Measurements from ENCODE around the gene ZNF581.

Gene ZNF581

DNA sequence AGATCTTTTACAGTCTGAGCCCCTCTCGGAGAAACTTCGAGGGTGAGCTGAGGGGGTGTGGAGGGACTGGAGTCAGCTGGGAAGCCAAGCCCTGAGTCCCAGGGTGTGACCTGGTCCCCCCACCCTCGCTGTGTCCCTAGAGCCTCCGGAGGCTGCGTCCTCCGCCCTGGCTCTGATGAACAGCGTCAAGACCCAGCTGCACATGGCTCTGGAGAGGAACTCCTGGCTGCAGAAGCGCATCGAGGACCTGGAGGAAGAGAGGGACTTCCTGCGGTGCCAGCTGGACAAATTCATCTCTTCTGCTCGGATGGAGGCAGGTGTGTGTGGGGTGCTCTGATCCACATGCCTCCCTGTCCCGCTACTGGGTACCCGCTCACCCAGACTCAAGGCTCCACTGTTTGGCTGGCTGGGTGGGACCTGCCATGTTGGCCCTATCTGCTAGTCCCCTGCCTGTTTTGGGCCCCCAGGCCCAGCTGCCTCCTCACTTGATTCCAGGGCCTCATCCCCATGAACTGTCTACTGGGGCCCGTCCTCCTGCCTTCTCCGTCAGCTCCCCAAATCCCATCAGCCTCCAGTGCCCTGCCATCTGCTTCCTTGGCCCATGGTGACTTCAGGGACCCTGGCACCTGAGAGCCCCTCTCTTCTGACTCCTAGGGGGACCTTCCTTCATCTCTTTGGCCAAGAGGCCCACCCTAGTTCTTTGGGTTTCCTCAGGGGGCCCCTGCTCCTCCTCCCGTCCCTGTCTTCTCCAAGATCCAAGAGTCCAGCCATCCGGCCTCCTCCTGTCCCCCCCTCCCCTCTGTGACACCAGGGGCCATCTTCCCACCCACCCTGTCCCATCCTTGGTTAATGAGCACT lies 6.0 kb downstream of the ZNF581 start:
- Mint-ChIP-seq H3K4me3 (peak overlapping the region; percentile 69), H3K4me1 (peaks cover 30% of the 10 kb centered on the region), H3K36me3 (ENCODE audit: insufficient read depth) (peaks cover 24% of the 10 kb centered on the region), H3K9me3 (no peaks in the 10 kb centered on the region), H3K27me3 (peaks cover 15% of the 10 kb centered on the region), H3K27ac (ENCODE audit: low read depth) (peak overlapping the region; percentile 32)
- ATAC-seq (replicated peaks; ENCODE audit: extremely low read depth, poor library complexity, severe bottlenecking) = no peak
- DNase-seq (ENCODE audit: low spot score in 2 of 2) = no peak

DNA sequence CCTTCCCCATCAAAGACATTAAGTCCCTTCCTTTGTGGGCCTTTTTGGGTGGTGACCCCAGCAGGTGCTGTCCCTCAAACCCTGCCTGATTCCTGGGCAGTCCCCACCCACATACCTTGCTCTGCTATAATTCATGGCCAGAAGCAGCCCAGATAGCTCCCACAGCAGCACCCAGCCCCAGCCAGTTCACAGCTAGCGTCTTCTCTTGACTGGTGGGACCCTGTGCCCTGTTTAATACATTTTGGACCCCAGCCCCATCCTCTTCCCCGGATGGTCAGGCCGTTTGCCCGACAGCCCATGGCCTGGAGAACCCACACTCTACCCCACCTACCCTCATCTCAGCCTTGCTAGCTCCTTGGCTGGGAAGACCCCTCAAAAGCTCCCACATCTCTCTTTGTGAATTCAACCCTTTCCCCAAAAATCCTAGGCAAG lies 6.7 kb downstream of the ZNF581 start:
- peaks cover 26% of the 10 kb centered on the region for H3K36me3 Mint-ChIP-seq (ENCODE audit: insufficient read depth)
- ATAC-seq (replicated peaks; ENCODE audit: extremely low read depth, poor library complexity, severe bottlenecking) (no peak), DNase-seq (ENCODE audit: low spot score in 2 of 2) (no peak)
- peaks cover 15% of the 10 kb centered on the region for H3K27me3 Mint-ChIP-seq
- H3K4me3 Mint-ChIP-seq = peak overlapping the region; percentile 57
- no peak overlapping the region for H3K27ac Mint-ChIP-seq (ENCODE audit: low read depth)
- no peaks in the 10 kb centered on the region for H3K9me3 Mint-ChIP-seq
- peaks cover 32% of the 10 kb centered on the region for H3K4me1 Mint-ChIP-seq

DNA sequence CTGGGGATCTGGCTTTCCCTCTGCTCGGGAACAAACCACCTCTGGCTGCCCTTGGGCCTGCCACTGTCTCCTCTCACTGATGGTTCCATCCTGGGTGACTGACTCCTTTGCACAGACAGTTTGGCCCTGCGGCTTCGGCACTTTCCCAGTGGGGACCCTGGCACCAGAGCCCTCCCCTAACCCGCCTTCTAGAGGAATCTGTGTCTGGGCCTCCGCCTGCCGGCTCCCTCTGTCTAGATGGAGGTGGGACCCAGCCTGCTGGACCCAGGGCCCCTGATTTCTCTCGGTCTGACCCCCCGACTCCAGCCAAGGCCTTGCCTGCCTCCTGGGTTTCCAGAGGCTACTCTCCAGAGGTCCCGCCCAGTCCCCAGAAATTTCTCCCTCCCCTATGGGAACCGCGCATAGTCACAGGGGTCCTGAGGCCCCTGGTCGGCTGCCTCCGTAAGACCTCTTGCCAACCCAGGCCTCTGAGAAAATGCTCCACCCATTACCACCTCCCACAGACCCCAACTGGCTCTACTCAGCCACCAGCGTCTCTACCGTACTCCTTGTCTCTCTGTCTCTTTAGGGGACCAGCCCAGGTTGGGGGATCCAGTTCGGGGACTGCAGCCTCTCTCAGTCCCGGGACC lies 7.3 kb downstream of the ZNF581 start:
- Mint-ChIP-seq H3K36me3 (ENCODE audit: insufficient read depth) (peaks cover 25% of the 10 kb centered on the region), H3K9me3 (no peaks in the 10 kb centered on the region), H3K4me3 (no peak overlapping the region), H3K27me3 (peaks cover 15% of the 10 kb centered on the region), H3K27ac (ENCODE audit: low read depth) (no peak overlapping the region), H3K4me1 (peaks cover 36% of the 10 kb centered on the region)
- no peak for DNase-seq (ENCODE audit: low spot score in 2 of 2)
- ATAC-seq (replicated peaks; ENCODE audit: extremely low read depth, poor library complexity, severe bottlenecking) = no peak

DNA sequence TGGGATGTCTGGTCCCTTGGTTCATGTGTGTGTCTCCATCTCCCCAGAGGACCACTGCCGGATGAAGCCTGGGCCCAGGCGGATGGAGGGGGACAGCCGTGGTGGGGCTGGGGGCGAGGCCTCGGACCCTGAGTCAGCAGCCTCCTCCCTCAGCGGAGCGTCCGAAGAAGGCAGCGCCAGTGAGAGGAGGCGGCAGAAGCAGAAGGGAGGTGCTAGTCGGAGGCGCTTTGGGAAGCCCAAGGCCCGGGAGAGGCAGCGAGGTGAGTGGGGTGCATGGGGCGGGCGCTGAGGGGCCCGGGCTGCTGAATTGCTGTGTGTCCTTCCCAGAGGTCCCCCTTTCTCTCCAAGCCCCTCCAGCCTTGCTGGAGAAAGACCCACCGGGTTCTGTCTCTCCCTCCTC lies 7.8 kb downstream of the ZNF581 start:
- peaks cover 15% of the 10 kb centered on the region for H3K27me3 Mint-ChIP-seq
- peaks cover 41% of the 10 kb centered on the region for H3K4me1 Mint-ChIP-seq
- no peak overlapping the region for H3K27ac Mint-ChIP-seq (ENCODE audit: low read depth)
- ATAC-seq (replicated peaks; ENCODE audit: extremely low read depth, poor library complexity, severe bottlenecking) (no peak), DNase-seq (ENCODE audit: low spot score in 2 of 2) (no peak)
- H3K9me3 Mint-ChIP-seq = no peaks in the 10 kb centered on the region
- H3K4me3 Mint-ChIP-seq = no peak overlapping the region
- H3K36me3 Mint-ChIP-seq (ENCODE audit: insufficient read depth) = peaks cover 25% of the 10 kb centered on the region

DNA sequence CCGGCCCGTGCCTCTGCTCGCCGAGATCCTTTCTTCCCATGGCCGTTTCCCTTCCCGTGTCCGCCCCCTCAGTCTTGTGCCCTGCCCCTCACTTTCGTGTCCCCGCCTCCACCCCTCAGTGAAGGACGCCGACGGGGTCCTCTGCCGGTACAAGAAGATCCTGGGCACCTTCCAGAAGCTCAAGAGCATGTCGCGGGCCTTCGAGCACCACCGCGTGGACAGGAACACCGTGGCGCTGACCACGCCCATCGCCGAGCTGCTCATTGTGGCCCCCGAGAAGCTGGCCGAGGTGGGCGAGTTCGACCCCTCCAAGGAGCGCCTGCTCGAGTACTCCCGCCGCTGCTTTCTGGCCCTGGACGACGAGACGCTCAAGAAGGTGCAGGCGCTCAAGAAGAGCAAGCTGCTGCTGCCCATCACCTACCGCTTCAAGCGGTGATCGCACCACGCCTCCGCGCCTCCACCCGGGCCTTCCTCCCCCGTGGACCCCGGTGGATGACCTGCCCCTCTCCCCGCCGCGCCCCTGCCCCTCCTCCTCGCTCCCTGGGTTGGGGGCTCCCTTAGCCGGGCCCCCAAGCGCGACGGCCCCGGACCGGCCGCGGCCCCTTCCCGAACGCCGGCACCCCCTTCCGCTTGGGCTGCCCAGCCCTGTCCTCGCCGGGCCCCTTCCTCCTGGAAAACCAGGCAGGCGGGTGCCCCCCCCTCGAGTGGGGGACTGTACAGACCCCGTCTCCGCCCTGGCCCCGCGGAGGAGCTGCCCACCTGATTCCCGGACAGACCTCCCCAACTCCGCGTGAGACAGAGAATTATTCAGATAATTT lies 9.1 kb downstream of the ZNF581 start:
- Mint-ChIP-seq H3K27ac (ENCODE audit: low read depth) (no peak overlapping the region), H3K9me3 (no peaks in the 10 kb centered on the region), H3K27me3 (peaks cover 15% of the 10 kb centered on the region), H3K4me3 (peak overlapping the region; percentile 95), H3K36me3 (ENCODE audit: insufficient read depth) (peaks cover 25% of the 10 kb centered on the region), H3K4me1 (peaks cover 44% of the 10 kb centered on the region)
- ATAC-seq (replicated peaks; ENCODE audit: extremely low read depth, poor library complexity, severe bottlenecking) = no peak
- no peak for DNase-seq (ENCODE audit: low spot score in 2 of 2)

DNA sequence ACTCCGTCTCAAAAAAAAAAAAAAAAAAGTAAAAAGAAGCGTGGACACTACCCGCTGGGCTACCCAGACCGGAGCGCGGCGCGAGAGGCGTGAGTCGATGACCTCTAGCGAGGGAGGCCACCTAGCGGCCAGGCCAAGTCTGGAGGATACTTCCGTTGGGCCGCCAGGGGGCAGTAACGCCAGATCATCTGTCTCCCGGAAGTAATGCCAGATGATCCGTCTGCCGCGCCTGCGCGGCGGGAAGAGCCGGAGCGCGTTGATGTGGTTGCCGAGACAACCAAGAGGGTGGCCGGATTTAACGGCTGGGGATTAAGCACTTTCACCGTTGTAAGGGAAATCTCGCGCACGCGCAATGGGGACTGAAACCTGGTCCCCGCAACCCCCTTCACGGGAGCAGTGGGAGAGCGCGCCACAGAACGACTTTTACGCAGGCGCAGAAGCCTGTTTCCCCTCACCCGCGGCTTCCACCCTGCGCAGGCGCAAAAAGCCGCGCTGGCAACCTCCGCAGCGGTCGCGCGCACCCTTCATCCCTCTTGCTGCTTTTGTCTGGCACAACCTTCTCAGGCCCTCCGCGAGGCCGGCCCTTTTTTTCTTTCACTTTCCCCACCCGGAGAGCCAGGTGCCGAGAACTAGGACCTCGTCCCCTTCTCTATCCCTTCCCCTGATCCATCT lies 10.3 kb downstream of the ZNF581 start:
- peak overlapping the region; percentile 95 for H3K4me3 Mint-ChIP-seq
- DNase-seq (ENCODE audit: low spot score in 2 of 2) (peak; percentile 98 to 99), ATAC-seq (replicated peaks; ENCODE audit: extremely low read depth, poor library complexity, severe bottlenecking) (peak; percentile 63)
- H3K9me3 Mint-ChIP-seq = no peaks in the 10 kb centered on the region
- H3K27ac Mint-ChIP-seq (ENCODE audit: low read depth) = peak overlapping the region; percentile 100
- peaks cover 14% of the 10 kb centered on the region for H3K27me3 Mint-ChIP-seq
- H3K4me1 Mint-ChIP-seq = peaks cover 44% of the 10 kb centered on the region
- peaks cover 24% of the 10 kb centered on the region for H3K36me3 Mint-ChIP-seq (ENCODE audit: insufficient read depth)

DNA sequence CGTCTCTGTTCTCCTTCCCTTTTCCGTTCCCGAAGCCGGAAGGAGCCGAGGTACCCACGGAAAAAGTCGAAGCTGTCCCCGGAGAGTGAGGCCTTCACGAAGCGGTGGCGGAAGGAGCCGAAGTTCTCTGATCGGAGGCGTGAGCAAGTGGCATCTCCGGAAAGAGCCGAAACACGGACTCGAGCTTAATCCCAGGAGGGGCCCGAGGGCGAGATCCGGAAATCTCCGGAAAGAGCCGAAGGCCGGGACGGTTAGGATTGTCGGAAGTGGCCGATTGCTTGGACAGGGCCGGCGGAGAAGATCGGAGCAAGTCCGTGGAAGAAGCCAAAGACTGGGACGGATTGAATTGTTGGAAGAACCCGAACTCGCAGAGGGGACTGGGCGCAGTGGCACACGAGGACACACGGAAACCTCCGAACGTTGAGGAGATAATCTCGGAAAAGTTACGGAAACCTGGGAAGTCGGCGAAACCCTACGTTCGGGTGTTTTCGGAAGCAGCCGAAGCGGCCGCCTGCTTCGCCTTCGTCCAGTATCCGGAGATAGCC lies 10.9 kb downstream of the ZNF581 start:
- no peaks in the 10 kb centered on the region for H3K9me3 Mint-ChIP-seq
- H3K36me3 Mint-ChIP-seq (ENCODE audit: insufficient read depth) = peaks cover 28% of the 10 kb centered on the region
- H3K4me1 Mint-ChIP-seq = peaks cover 45% of the 10 kb centered on the region
- peak; percentile 76 for ATAC-seq (replicated peaks; ENCODE audit: extremely low read depth, poor library complexity, severe bottlenecking)
- H3K4me3 Mint-ChIP-seq = peak overlapping the region; percentile 95
- peak; percentile 98 to 99 for DNase-seq (ENCODE audit: low spot score in 2 of 2)
- peak overlapping the region; percentile 100 for H3K27ac Mint-ChIP-seq (ENCODE audit: low read depth)
- peaks cover 7% of the 10 kb centered on the region for H3K27me3 Mint-ChIP-seq

DNA sequence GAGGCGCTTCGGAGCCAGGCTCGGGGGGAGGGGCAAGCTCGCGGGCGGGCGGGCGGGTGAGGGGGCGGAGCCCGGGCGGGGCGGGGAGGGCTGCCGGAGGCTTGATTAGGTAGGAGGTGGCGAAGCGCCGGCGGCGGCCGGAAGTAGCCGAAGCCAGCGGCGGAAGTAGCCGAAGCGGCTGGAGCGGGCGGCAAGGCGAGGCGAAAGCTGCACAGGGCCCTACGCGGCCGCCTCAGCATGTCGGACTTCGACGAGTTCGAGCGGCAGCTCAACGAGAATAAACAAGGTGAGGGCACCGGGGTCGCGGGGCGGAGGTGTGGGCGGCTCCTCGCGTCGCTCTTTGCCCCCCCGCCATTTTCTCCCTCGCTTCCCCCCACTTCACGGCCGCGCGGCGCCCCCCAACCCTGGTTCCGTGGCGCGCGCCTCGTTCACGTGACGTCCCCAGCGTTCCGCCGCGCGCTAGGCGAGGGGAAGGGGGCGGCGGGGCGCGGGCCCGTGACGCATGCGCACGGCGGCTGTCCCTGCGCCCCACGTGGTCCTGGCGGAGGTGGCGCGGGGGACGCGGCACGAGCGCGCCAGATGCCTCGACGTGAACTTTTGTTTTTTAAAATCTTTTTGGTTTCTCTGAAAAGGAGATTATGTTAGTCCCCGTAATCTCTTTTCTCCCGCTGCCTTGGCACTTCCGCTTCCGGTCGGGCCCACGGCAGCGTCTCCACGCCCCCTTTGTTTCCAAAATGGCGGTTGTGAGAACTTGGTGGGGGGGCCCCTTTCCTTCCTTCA lies 11.6 kb downstream of the ZNF581 start, which contains the start of gene U2AF2:
TSS of gene U2AF2 (plus strand) at position 168 of the 780 bp plus-strand sequence. CDS start at position 238, 70 bp downstream.
- peaks cover 30% of the 10 kb centered on the region for H3K36me3 Mint-ChIP-seq (ENCODE audit: insufficient read depth)
- DNase-seq (ENCODE audit: low spot score in 2 of 2) (peak; percentile 92 to 95), ATAC-seq (replicated peaks; ENCODE audit: extremely low read depth, poor library complexity, severe bottlenecking) (peak; percentile 45)
- H3K9me3 Mint-ChIP-seq = no peaks in the 10 kb centered on the region
- peak within 1 kb of the TSS; percentile 100 for H3K27ac Mint-ChIP-seq (ENCODE audit: low read depth)
- peaks cover 45% of the 10 kb centered on the region for H3K4me1 Mint-ChIP-seq
- peaks cover under 1% of the 10 kb centered on the region for H3K27me3 Mint-ChIP-seq
- peak within 1 kb of the TSS; percentile 95 for H3K4me3 Mint-ChIP-seq

DNA sequence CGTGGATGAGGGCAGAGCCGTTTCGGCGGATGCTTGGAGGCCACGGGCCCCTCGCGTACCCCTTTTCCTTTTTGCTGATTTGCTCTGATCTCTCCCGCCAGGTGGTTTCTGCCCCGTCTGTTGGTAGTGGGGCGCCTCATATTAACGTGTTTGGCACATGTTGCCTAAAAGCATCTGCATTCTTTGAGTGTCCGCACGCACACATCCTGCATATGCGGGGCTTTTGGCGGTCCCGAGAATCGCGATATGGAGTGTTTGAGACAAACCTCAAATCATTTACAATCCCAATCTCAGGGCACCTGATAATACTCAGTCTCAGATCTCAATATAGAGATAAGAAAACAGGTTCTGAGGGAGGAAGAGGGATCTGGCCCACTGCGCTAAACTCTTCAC lies 12.2 kb downstream of the ZNF581 start:
- Mint-ChIP-seq H3K4me1 (peaks cover 45% of the 10 kb centered on the region), H3K9me3 (no peaks in the 10 kb centered on the region), H3K4me3 (peak overlapping the region; percentile 95), H3K36me3 (ENCODE audit: insufficient read depth) (peaks cover 35% of the 10 kb centered on the region), H3K27ac (ENCODE audit: low read depth) (peak overlapping the region; percentile 100), H3K27me3 (no peaks in the 10 kb centered on the region)
- DNase-seq (ENCODE audit: low spot score in 2 of 2) (no peak), ATAC-seq (replicated peaks; ENCODE audit: extremely low read depth, poor library complexity, severe bottlenecking) (no peak)

DNA sequence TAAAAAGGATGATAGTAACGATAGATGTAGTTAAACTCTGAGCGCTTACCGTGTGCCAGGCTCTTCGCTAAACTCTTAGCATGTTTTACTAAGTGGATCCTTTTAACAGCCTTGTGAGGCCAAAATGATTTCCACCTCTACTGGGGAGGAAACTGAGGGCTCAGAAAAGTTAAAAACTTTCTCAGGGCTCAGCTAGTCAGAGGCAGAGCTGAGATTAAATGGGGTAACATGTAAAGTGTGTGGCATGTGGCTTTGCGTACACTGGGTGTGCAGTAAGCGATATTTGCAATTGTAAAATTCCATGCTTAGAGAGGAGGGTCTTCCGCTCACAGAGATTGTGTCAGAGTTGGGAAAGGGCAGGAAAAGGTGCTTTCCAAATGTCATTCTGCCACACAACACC lies 13.1 kb downstream of the ZNF581 start:
- Mint-ChIP-seq H3K4me3 (peak overlapping the region; percentile 95), H3K4me1 (peaks cover 45% of the 10 kb centered on the region), H3K27ac (ENCODE audit: low read depth) (peak overlapping the region; percentile 100), H3K36me3 (ENCODE audit: insufficient read depth) (peaks cover 41% of the 10 kb centered on the region), H3K27me3 (no peaks in the 10 kb centered on the region), H3K9me3 (no peaks in the 10 kb centered on the region)
- no peak for ATAC-seq (replicated peaks; ENCODE audit: extremely low read depth, poor library complexity, severe bottlenecking)
- no peak for DNase-seq (ENCODE audit: low spot score in 2 of 2)

DNA sequence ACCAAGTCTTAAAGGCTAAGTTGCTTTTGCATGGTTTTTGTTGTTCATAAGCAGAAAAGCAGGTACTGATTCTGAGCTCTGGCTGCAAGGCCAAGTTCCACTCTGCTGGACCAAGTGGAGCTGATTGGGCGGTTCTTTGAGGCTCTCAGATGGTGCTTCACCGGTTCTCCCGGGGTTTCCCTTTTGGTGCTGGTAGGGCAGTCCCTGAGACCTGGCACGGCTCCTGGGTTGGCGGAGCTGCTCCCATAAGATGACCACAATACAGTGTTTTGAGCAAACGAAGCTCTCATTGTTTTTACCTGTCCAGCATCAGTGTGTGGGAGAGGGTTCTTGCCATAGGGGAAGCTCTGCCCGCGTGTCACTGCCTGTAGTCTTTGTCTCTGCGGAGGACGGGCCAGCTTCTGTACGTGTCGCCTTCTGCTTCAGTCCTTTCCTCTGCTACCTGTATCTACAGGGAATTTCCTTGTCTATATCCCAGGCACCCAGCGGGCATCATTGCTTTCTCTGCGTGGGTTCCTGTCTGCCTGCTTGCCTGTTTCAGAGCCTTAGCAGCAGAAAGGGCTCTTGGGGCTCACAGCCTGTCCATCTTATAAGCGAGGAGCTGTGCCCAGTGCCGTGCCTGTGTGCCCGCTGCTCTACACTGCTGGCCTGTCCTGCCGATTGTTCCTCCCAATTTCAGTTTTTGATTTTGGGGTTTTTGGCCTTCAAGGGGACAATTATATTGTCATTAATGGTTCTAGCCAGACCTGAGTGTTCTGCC lies 13.7 kb downstream of the ZNF581 start:
- H3K36me3 Mint-ChIP-seq (ENCODE audit: insufficient read depth) = peaks cover 46% of the 10 kb centered on the region
- peak overlapping the region; percentile 95 for H3K4me3 Mint-ChIP-seq
- H3K27ac Mint-ChIP-seq (ENCODE audit: low read depth) = peak overlapping the region; percentile 100
- ATAC-seq (replicated peaks; ENCODE audit: extremely low read depth, poor library complexity, severe bottlenecking) (no peak), DNase-seq (ENCODE audit: low spot score in 2 of 2) (no peak)
- H3K4me1 Mint-ChIP-seq = peaks cover 51% of the 10 kb centered on the region
- H3K27me3 Mint-ChIP-seq = no peaks in the 10 kb centered on the region
- H3K9me3 Mint-ChIP-seq = no peaks in the 10 kb centered on the region

All from central memory CD8-positive, alpha-beta T cell (primary cell).